Measurements from ENCODE around the gene HINT2.

Gene HINT2

GRCh38 chr9:35826071-35826701, 11.3 kb upstream of the HINT2 start:
- DNase-seq (ENCODE audit: low read depth, low spot score) = peak; percentile 81
- in situ Hi-C loops (cut with HindIII; ENCODE audit: low sequenced_read_pairs) = no loop called here
- no peak overlapping the region for H3K4me3 ChIP-seq (ENCODE audit: low read depth, low read length)
- peak; percentile 82 for TF ChIP-seq CTCF (IDR thresholded peaks at IDR 0.05; ENCODE audit: low read depth, low read length)

- DNase-seq (ENCODE audit: low read depth, low spot score) = no peak
- TF ChIP-seq CTCF (IDR thresholded peaks at IDR 0.05; ENCODE audit: low read depth, low read length) = no peak
- in situ Hi-C loops (cut with HindIII; ENCODE audit: low sequenced_read_pairs) = no loop called here
- H3K4me3 ChIP-seq (ENCODE audit: low read depth, low read length) = no peak overlapping the region
These were observed 8.1 kb upstream of the HINT2 start for GRCh38 chr9:35822926-35823325.

- no peak overlapping the region for H3K4me3 ChIP-seq (ENCODE audit: low read depth, low read length)
- in situ Hi-C loops (cut with HindIII; ENCODE audit: low sequenced_read_pairs) = no loop called here
- TF ChIP-seq CTCF (IDR thresholded peaks at IDR 0.05; ENCODE audit: low read depth, low read length) = no peak
- peak; percentile 56 for DNase-seq (ENCODE audit: low read depth, low spot score)
These were observed 5.2 kb upstream of the HINT2 start for GRCh38 chr9:35820076-35820475.

- no peak overlapping the region for H3K4me3 ChIP-seq (ENCODE audit: low read depth, low read length)
- in situ Hi-C loops (cut with HindIII; ENCODE audit: low sequenced_read_pairs) = no loop called here
- no peak for TF ChIP-seq CTCF (IDR thresholded peaks at IDR 0.05; ENCODE audit: low read depth, low read length)
- DNase-seq (ENCODE audit: low read depth, low spot score) = no peak
These were observed 3.5 kb upstream of the HINT2 start for GRCh38 chr9:35818341-35818740.

GRCh38 chr9:35816708-35817107, 1.9 kb upstream of the HINT2 start:
- in situ Hi-C loops (cut with HindIII; ENCODE audit: low sequenced_read_pairs) = no loop called here
- TF ChIP-seq CTCF (IDR thresholded peaks at IDR 0.05; ENCODE audit: low read depth, low read length) = no peak
- DNase-seq (ENCODE audit: low read depth, low spot score) = no peak
- no peak overlapping the region for H3K4me3 ChIP-seq (ENCODE audit: low read depth, low read length)

- H3K4me3 ChIP-seq (ENCODE audit: low read depth, low read length) = peak overlapping the region; percentile 78
- in situ Hi-C loops (cut with HindIII; ENCODE audit: low sequenced_read_pairs) = no loop called here
- peak; percentile 52 for DNase-seq (ENCODE audit: low read depth, low spot score)
- TF ChIP-seq CTCF (IDR thresholded peaks at IDR 0.05; ENCODE audit: low read depth, low read length) = peak; percentile 41
These were observed 569 bp downstream of the HINT2 start for GRCh38 chr9:35814106-35814840.

Data from astrocyte of the spinal cord (primary cell).